Stimulated activated CD8-positive, alpha-beta memory T cell treated with anti-CD3 and anti-CD28 coated beads, Interleukin-12 subunit alpha, Interleukin-12 subunit beta, amount 100 ng/mL, for 24 hours (primary cell): ENCODE data around the gene KLRG1.

Source experiments
- DNase-seq: peaks from one replicate; pipeline ENCODE4 v3.0.0-alpha.2; 2020; ENCODE audit errors: extremely low read depth

KLRG1 gene

GRCh38 chr12:8989413-8989812, at the start of gene KLRG1:
KLRG1 (plus strand) TSS chr12:8989546; CDS start chr12:8989636, 90 bp downstream.
- DNase-seq: no peak

GRCh38 chr12:8941691-8942478, 47.5 kb upstream of the KLRG1 start:
- DNase-seq: no peak

- DNase-seq: no peak
Observed at GRCh38 chr12:8943565-8944186, 45.7 kb upstream of the KLRG1 start.

GRCh38 chr12:8946733-8947132, 42.6 kb upstream of the KLRG1 start:
- no peak for DNase-seq

GRCh38 chr12:8947737-8948136, 41.6 kb upstream of the KLRG1 start:
- DNase-seq: no peak

- DNase-seq: no peak
Observed at GRCh38 chr12:8948701-8949341, 40.5 kb upstream of the KLRG1 start.

- DNase-seq: peak; percentile 76
Observed at GRCh38 chr12:8949342-8950220, 39.8 kb upstream of the KLRG1 start, which contains the start of gene M6PR. M6PR (minus strand) TSS chr12:8949645; CDS start chr12:8946404, 3,241 bp downstream.

GRCh38 chr12:8950221-8950527, 39.2 kb upstream of the KLRG1 start:
- no peak for DNase-seq

- DNase-seq: no peak
Observed at GRCh38 chr12:8950702-8951478, 38.5 kb upstream of the KLRG1 start.

GRCh38 chr12:8951744-8952143, 37.6 kb upstream of the KLRG1 start:
- no peak for DNase-seq

- no peak for DNase-seq
Observed at GRCh38 chr12:8953773-8954402, 35.5 kb upstream of the KLRG1 start.

GRCh38 chr12:8956073-8956472, 33.3 kb upstream of the KLRG1 start:
- DNase-seq: no peak

GRCh38 chr12:8956772-8957171, 32.6 kb upstream of the KLRG1 start:
- DNase-seq: no peak

GRCh38 chr12:8957561-8957960, 31.8 kb upstream of the KLRG1 start:
- DNase-seq: no peak

GRCh38 chr12:8958066-8958465, 31.3 kb upstream of the KLRG1 start:
- DNase-seq: no peak

- DNase-seq: no peak
Observed at GRCh38 chr12:8960176-8960575, 29.2 kb upstream of the KLRG1 start.

- no peak for DNase-seq
Observed at GRCh38 chr12:8968761-8969160, 20.6 kb upstream of the KLRG1 start.

GRCh38 chr12:8969861-8970411, 19.4 kb upstream of the KLRG1 start:
- no peak for DNase-seq

- no peak for DNase-seq
Observed at GRCh38 chr12:8970432-8970831, 18.9 kb upstream of the KLRG1 start.

GRCh38 chr12:8980137-8980536, 9.2 kb upstream of the KLRG1 start:
- no peak for DNase-seq
